CD8-positive, alpha-beta memory T cell (primary cell): ENCODE results near the gene NOL8. TPM values are rescaled to one million over a fixed set of nuclear protein-coding genes. Genes with fewer than 3 reads are reported as not detected.

Experiments used
- CTCF ChIA-PET: fragments of 350-600 bp; sonication (Branson Sonifier 250); formaldehyde crosslinking; loops from one replicate; lab custom pipeline; 2021; ENCODE audit warnings: antibody characterized with exemption; lab: Charles Lee
- POLR2A ChIA-PET: fragments of 350-600 bp; sonication (Branson Sonifier 250); formaldehyde crosslinking; loops from one replicate; lab custom pipeline; 2021; ENCODE audit warnings: antibody characterized with exemption; lab: Charles Lee
- DNase-seq, 5 donors: peaks; one replicate each; pipeline versions ENCODE4 v3.0.0 to v3.0.0-alpha.2; 2020 to 2022; ENCODE audit warnings: mixed read lengths in 1 of 5
- H3K27ac ChIP-seq: one replicate; pipeline ENCODE4 v1.7.0; 2013; ENCODE audit warnings: low read depth, mild to moderate bottlenecking, low read length, moderate library complexity
- H3K27me3 ChIP-seq: 2 replicates; pipeline ENCODE4 v1.7.0; 2013; ENCODE audit warnings: low read length, mild to moderate bottlenecking; ENCODE audit not compliant: insufficient read depth, poor library complexity, severe bottlenecking
- H3K36me3 ChIP-seq: 2 replicates; pipeline ENCODE4 v1.7.0; 2013; ENCODE audit warnings: mild to moderate bottlenecking, low read length, moderate library complexity; ENCODE audit not compliant: insufficient read depth
- H3K4me1 ChIP-seq: 2 replicates; pipeline ENCODE4 v1.7.0; 2013; ENCODE audit warnings: mild to moderate bottlenecking, low read length, moderate library complexity; ENCODE audit not compliant: insufficient read depth
- H3K4me3 ChIP-seq: 2 replicates; pipeline ENCODE4 v1.7.0; 2013; ENCODE audit warnings: mild to moderate bottlenecking, low read length
- H3K9me3 ChIP-seq: 2 replicates; pipeline ENCODE4 v1.7.0; 2013; ENCODE audit warnings: mild to moderate bottlenecking, low read length
- H3K27ac Mint-ChIP-seq, 8 donors: one replicate each; pipeline ENCODE4 v1.8.0; 2020 to 2021; ENCODE audit warnings: mixed read lengths in 8 of 8, mild to moderate bottlenecking in 6 of 8, inconsistent platforms in 3 of 8, moderate library complexity in 3 of 8
- H3K27me3 Mint-ChIP-seq, 2 donors: one replicate each; pipeline ENCODE4 v1.8.0; 2020 to 2021; ENCODE audit warnings: mixed read lengths in 2 of 2, mild to moderate bottlenecking in 1 of 2, moderate library complexity in 1 of 2
- H3K36me3 Mint-ChIP-seq, 3 donors: one replicate each; pipeline ENCODE4 v1.8.0; 2020 to 2021; ENCODE audit warnings: mixed read lengths in 3 of 3, inconsistent platforms in 1 of 3, mild to moderate bottlenecking in 1 of 3
- H3K4me1 Mint-ChIP-seq, 3 donors: one replicate each; pipeline ENCODE4 v1.8.0; 2020 to 2021; ENCODE audit warnings: mixed read lengths in 3 of 3, inconsistent platforms in 1 of 3, mild to moderate bottlenecking in 1 of 3
- H3K4me3 Mint-ChIP-seq, 7 donors: one replicate each; pipeline ENCODE4 v1.8.0; 2020 to 2021; ENCODE audit warnings: mixed read lengths in 7 of 7, mild to moderate bottlenecking in 6 of 7, moderate library complexity in 4 of 7, inconsistent platforms in 2 of 7
- H3K9me3 Mint-ChIP-seq, 5 donors: one replicate each; pipeline ENCODE4 v1.8.0; 2020 to 2022; ENCODE audit warnings: mixed read lengths in 5 of 5, mild to moderate bottlenecking in 3 of 5, moderate library complexity in 2 of 5, inconsistent platforms in 1 of 5
- polyA plus RNA-seq: library from polyadenylated mRNA; unstranded; fragments of 300-500 nt; fragmentation: Illumina TruSeq; gene quantifications from one replicate; pipeline ENCODE4 v1.2.3, GENCODE V29; 2021
- total RNA-seq, 2 experiments: library from RNA; stranded (reverse); gene quantifications; one replicate each; pipeline ENCODE4 v1.2.3, GENCODE V29; 2021

The NOL8 gene
- total and polyA plus RNA-seq, 3 experiments from 2014 or later, result 37.0 to 69.6 (median 64.0) TPM

DNA sequence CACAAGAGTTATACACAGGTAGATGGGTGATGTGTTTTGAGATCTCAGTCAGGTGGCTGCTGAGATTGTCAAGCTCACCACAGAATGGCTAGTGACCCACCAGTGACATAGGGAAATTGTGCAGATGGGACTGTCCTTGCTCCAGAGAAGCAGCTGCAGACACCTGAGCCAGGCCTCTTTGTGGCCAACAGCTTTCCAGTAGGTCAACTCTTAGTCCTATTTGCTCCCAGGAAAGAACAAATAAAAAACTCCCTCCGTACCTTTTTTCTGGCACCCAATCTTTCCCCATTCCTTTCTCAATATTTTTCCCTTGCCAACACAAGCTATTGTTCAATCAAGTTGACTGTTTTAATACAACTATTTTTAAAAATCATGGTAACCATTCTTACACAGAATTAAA lies 45.8 kb downstream of the NOL8 start:
- H3K4me1 ChIP-seq, result peaks cover 18% of the 10 kb centered on the region
- ChIA-PET POLR2A (no interaction called here), CTCF (interaction anchor here (0.9 kb wide), 1 partner anchor 139 kb away, joined by 3 read pairs; no protein-coding TSS in a partner anchor)
- no peak overlapping the region for H3K27ac ChIP-seq
- Mint-ChIP-seq H3K4me1 (peaks cover 28 to 37% (median 28%) of the 10 kb centered on the region in 3 donors), H3K27ac (peak overlapping the region in 5 of 8 donors; percentile 10 to 72 (median 62)), H3K27me3 (no peaks in the 10 kb centered on the region), H3K4me3 (peak overlapping the region in 1 of 7 donors; percentile 48), H3K36me3 (peaks cover 4 to 87% (median 30%) of the 10 kb centered on the region in 3 donors), H3K9me3 (no peaks in the 10 kb centered on the region)
- no peak for DNase-seq
- no peaks in the 10 kb centered on the region for H3K27me3 ChIP-seq
- no peak overlapping the region for H3K4me3 ChIP-seq
- H3K36me3 ChIP-seq, result peaks cover 41% of the 10 kb centered on the region
- H3K9me3 ChIP-seq, result no peaks in the 10 kb centered on the region

DNA sequence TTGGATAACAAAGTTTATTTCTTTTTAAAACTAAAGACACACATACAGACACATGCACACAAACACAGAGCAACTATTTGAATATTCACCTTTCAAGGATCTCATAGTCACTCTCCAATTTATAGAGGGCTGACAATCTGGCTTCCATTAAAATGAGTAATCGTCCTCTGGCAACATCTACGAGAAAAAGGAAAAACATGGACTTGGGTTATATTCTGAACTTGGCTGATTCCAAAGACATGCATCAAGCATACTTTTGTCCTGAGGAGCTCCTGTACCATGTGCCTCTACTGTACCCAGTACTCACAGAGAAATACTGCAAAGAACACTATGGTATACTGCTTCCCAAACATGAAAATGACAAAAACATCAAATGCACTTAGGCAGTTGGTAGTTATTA lies 47.0 kb downstream of the NOL8 start:
- peak overlapping the region in 1 of 7 donors; percentile 23 for H3K4me3 Mint-ChIP-seq
- H3K36me3 Mint-ChIP-seq, result peaks cover 4 to 90% (median 33%) of the 10 kb centered on the region in 3 donors
- no peak overlapping the region for H3K4me3 ChIP-seq
- DNase-seq, result no peak
- CTCF ChIA-PET, result interaction anchor here (1.1 to 1.6 kb wide), 2 partner anchors 23 to 487 kb away, joined by 3 read pairs; no protein-coding TSS in a partner anchor
- H3K27ac ChIP-seq, result no peak overlapping the region
- no peaks in the 10 kb centered on the region for H3K9me3 Mint-ChIP-seq
- H3K27ac Mint-ChIP-seq, result peak overlapping the region in 2 of 8 donors; percentile 66 to 70
- H3K4me1 Mint-ChIP-seq, result peaks cover 24 to 37% (median 28%) of the 10 kb centered on the region in 3 donors
- H3K36me3 ChIP-seq, result peaks cover 53% of the 10 kb centered on the region
- H3K4me1 ChIP-seq, result peaks cover 18% of the 10 kb centered on the region
- POLR2A ChIA-PET, result interaction anchor here (1.1 kb wide), 1 partner anchor 54 kb away, joined by 3 read pairs; no protein-coding TSS in a partner anchor
- no peaks in the 10 kb centered on the region for H3K9me3 ChIP-seq
- H3K27me3 ChIP-seq, result no peaks in the 10 kb centered on the region
- no peaks in the 10 kb centered on the region for H3K27me3 Mint-ChIP-seq

GRCh38 chr9:92276331-92277032 lies 48.7 kb downstream of the NOL8 start:
- Histone ChIP-seq H3K27me3 (no peaks in the 10 kb centered on the region), H3K36me3 (peaks cover 60% of the 10 kb centered on the region), H3K4me1 (peaks cover 18% of the 10 kb centered on the region), H3K9me3 (no peaks in the 10 kb centered on the region), H3K4me3 (no peak overlapping the region), H3K27ac (no peak overlapping the region)
- Mint-ChIP-seq H3K4me3 (peak overlapping the region; percentile 5 to 74 (median 58)), H3K36me3 (peaks cover 6 to 94% (median 33%) of the 10 kb centered on the region in 3 donors), H3K27me3 (no peaks in the 10 kb centered on the region), H3K27ac (peak overlapping the region in 7 of 8 donors; percentile 69 to 91 (median 81)), H3K4me1 (peaks cover 24 to 32% (median 28%) of the 10 kb centered on the region in 3 donors), H3K9me3 (no peaks in the 10 kb centered on the region)
- POLR2A ChIA-PET, result no interaction called here
- peak in 1 of 5 donors; percentile 16 for DNase-seq
- CTCF ChIA-PET, result no interaction called here

- Mint-ChIP-seq H3K27ac (peak overlapping the region in 5 of 8 donors; percentile 59 to 89 (median 73)), H3K9me3 (no peaks in the 10 kb centered on the region)
Measured at GRCh38 chr9:92275541-92275940, 49.6 kb downstream of the NOL8 start.

GRCh38 chr9:92270511-92270910 lies 54.6 kb downstream of the NOL8 start:
- CTCF ChIA-PET, result no interaction called here
- no peak for DNase-seq
- Mint-ChIP-seq H3K27me3 (no peaks in the 10 kb centered on the region), H3K27ac (peak overlapping the region in 1 of 8 donors; percentile 11), H3K4me1 (peaks cover under 1 to 3% (median 2%) of the 10 kb centered on the region in 3 donors), H3K36me3 (peaks cover 10 to 98% (median 34%) of the 10 kb centered on the region in 3 donors), H3K9me3 (no peaks in the 10 kb centered on the region), H3K4me3 (no peak overlapping the region)
- H3K27me3 ChIP-seq, result no peaks in the 10 kb centered on the region
- H3K27ac ChIP-seq, result no peak overlapping the region
- peaks cover 83% of the 10 kb centered on the region for H3K36me3 ChIP-seq
- H3K4me1 ChIP-seq, result peaks cover under 1% of the 10 kb centered on the region
- no peak overlapping the region for H3K4me3 ChIP-seq
- no peaks in the 10 kb centered on the region for H3K9me3 ChIP-seq
- POLR2A ChIA-PET, result no interaction called here

More at GRCh38 chr9:92275541-92275940, 49.6 kb downstream of the NOL8 start:
- ChIA-PET POLR2A (no interaction called here), CTCF (no interaction called here)
- Histone ChIP-seq H3K4me3 (no peak overlapping the region), H3K9me3 (no peaks in the 10 kb centered on the region), H3K27ac (no peak overlapping the region), H3K4me1 (peaks cover 18% of the 10 kb centered on the region), H3K36me3 (peaks cover 63% of the 10 kb centered on the region), H3K27me3 (no peaks in the 10 kb centered on the region)
- no peaks in the 10 kb centered on the region for H3K27me3 Mint-ChIP-seq
- H3K36me3 Mint-ChIP-seq, result peaks cover 10 to 97% (median 39%) of the 10 kb centered on the region in 3 donors
- H3K4me1 Mint-ChIP-seq, result peaks cover 24 to 31% (median 28%) of the 10 kb centered on the region in 3 donors
- H3K4me3 Mint-ChIP-seq, result peak overlapping the region in 1 of 7 donors; percentile 54
- no peak for DNase-seq

- Mint-ChIP-seq H3K4me3 (no peak overlapping the region), H3K36me3 (peaks cover 9 to 96% (median 42%) of the 10 kb centered on the region in 3 donors), H3K9me3 (no peaks in the 10 kb centered on the region), H3K27me3 (no peaks in the 10 kb centered on the region), H3K4me1 (no peaks in the 10 kb centered on the region), H3K27ac (no peak overlapping the region)
- Histone ChIP-seq H3K27me3 (no peaks in the 10 kb centered on the region), H3K4me1 (no peaks in the 10 kb centered on the region), H3K27ac (no peak overlapping the region), H3K9me3 (no peaks in the 10 kb centered on the region), H3K36me3 (peaks cover 74% of the 10 kb centered on the region), H3K4me3 (no peak overlapping the region)
- ChIA-PET CTCF (no interaction called here), POLR2A (no interaction called here)
- no peak for DNase-seq
Measured at GRCh38 chr9:92266486-92266885, 58.7 kb downstream of the NOL8 start.

DNA sequence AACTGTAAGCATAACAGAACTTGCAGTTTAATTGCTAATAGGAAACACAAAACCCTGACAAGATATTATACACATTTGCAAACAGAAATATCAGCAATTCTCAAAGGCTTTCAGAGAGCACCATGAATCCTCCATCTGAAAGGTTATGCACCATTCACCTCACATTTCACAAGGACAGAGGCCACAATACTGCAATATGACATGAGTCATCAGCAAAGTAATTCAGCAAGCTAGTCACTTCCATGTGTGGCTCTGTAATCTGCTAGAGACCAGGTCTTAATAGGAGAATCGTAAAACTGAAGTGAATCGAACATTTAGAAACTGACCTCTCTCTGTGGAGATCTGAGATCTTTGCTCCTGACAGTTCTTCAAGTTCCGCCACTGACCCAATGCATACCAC lies 60.0 kb downstream of the NOL8 start:
- H3K4me1 Mint-ChIP-seq, result no peaks in the 10 kb centered on the region
- CTCF ChIA-PET, result no interaction called here
- POLR2A ChIA-PET, result no interaction called here

GRCh38 chr9:92263131-92263530 lies 62.0 kb downstream of the NOL8 start:
- no peak overlapping the region for H3K27ac ChIP-seq
- no peaks in the 10 kb centered on the region for H3K27me3 ChIP-seq
- Mint-ChIP-seq H3K27me3 (no peaks in the 10 kb centered on the region), H3K9me3 (no peaks in the 10 kb centered on the region), H3K4me3 (no peak overlapping the region), H3K36me3 (peaks cover 3 to 97% (median 39%) of the 10 kb centered on the region in 3 donors), H3K27ac (peak overlapping the region in 1 of 8 donors; percentile 31), H3K4me1 (no peaks in the 10 kb centered on the region)
- no peak overlapping the region for H3K4me3 ChIP-seq
- peaks cover 82% of the 10 kb centered on the region for H3K36me3 ChIP-seq
- DNase-seq, result no peak
- no peaks in the 10 kb centered on the region for H3K4me1 ChIP-seq
- no peaks in the 10 kb centered on the region for H3K9me3 ChIP-seq
- POLR2A ChIA-PET, result no interaction called here
- CTCF ChIA-PET, result no interaction called here

More for the DNA sequence above, 60.0 kb downstream of the NOL8 start:
- Mint-ChIP-seq H3K4me3 (no peak overlapping the region), H3K9me3 (no peaks in the 10 kb centered on the region), H3K36me3 (peaks cover 5 to 97% (median 39%) of the 10 kb centered on the region in 3 donors), H3K27ac (peak overlapping the region in 1 of 8 donors; percentile 33), H3K27me3 (no peaks in the 10 kb centered on the region)
- Histone ChIP-seq H3K27ac (no peak overlapping the region), H3K4me1 (no peaks in the 10 kb centered on the region), H3K4me3 (no peak overlapping the region), H3K36me3 (peaks cover 74% of the 10 kb centered on the region), H3K27me3 (no peaks in the 10 kb centered on the region), H3K9me3 (no peaks in the 10 kb centered on the region)
- no peak for DNase-seq
